ENCODE data around the gene KRT36. TPM values are rescaled to one million over a fixed set of nuclear protein-coding genes. Genes with fewer than 3 reads are reported as not detected.

The KRT36 gene
- total RNA-seq, 1 donor from 2014 or later = not detected

DNA sequence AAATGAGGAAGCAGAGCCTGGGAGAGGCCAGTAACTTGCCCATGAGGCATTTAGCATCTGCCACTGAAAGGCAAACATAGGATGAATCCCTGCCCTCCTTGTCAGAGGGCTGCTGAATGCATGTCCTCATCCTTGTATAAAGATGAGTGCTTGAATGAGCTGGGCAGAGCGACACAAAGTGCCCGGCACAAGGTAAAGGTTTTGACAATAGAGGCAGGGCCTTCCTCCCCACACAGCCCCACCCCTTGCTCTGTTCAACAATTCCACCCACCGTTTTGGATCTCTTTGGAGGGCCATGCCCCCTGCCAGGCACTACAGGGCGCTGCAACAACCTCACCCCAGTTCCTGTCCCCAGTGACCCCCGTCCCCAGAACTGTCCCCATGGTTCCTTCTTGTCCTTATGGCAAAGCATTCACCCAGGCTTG is 39.8 kb upstream of the KRT36 start:
- Mint-ChIP-seq H3K4me1 (ENCODE audit: low read depth) (no peaks in the 10 kb centered on the region), H3K27ac (no peak overlapping the region), H3K36me3 (ENCODE audit: low read depth) (no peaks in the 10 kb centered on the region), H3K27me3 (ENCODE audit: insufficient read depth) (peaks cover 54% of the 10 kb centered on the region), H3K4me3 (no peak overlapping the region), H3K9me3 (no peaks in the 10 kb centered on the region)
- intact Hi-C loops (cut with micrococcal nuclease) = no loop called here
- DNase-seq (ENCODE audit: low spot score) = no peak

DNA sequence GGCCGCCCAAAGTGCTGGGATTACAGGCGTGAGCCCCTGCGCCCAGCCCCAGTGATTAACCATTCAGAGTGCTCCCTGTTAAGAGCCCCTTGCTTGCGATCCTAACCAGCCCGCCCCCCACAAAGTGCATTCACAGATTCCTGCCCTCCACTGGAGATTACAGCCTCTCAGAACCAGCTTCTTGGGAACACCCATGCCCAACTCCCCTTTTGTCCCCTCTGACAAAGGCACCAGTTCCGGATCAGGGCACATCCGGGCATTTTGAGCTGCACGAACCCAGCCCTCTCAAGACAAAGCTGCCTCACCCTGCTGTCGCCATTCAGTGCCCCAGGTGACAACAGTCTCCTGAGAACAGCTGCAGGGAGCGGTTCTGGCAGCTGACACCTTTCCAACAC is 39.2 kb upstream of the KRT36 start:
- DNase-seq (ENCODE audit: low spot score) = no peak
- H3K9me3 Mint-ChIP-seq = no peaks in the 10 kb centered on the region
- H3K36me3 Mint-ChIP-seq (ENCODE audit: low read depth) = no peaks in the 10 kb centered on the region
- H3K27ac Mint-ChIP-seq = no peak overlapping the region
- no peaks in the 10 kb centered on the region for H3K4me1 Mint-ChIP-seq (ENCODE audit: low read depth)
- peaks cover 54% of the 10 kb centered on the region for H3K27me3 Mint-ChIP-seq (ENCODE audit: insufficient read depth)
- intact Hi-C loops (cut with micrococcal nuclease) = no loop called here
- no peak overlapping the region for H3K4me3 Mint-ChIP-seq

DNA sequence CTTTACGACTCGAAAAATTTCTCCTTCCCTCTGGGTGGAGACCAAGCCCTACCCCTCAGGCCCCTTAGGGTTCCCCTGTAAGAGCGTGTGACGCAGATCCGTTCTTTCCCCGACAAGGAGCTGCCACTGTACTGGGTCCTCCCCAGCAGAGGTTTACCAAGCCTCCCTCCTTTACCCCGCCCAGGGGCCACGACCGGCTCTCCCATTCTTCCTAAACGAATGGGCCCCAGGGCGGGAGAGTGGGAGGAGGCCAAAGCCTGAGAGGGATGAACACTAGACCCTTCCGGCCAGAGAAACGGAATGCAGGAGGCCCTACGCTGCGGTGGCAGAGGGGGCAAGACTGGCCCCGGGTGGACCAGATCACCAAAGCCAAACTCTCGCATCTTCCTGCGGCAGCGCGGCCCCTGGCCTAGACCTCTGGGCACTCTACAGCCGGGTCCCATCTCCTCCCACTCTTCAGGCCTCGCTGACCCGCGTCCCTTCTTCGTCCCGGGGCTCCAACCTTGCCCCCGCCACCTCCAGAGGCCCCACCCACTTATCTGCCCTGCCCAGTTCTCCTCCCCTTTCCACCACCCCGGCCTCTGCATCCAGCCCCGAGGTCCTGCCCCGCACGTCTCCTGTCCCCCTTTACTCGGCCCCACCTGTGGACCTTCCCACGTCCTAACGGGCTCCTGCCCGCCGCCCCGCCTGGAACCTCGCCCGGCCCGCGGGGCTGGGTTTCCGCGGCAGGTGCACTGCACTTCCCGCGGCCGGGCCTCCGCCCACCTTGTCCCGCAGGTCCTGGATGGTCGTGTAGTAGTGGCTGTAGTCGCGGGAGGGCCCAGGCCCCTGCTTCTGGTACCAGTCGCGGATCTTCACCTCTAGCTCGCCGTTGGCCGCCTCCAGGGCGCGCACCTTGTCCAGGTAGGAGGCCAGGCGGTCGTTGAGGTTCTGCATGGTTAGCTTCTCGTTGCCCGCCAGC is 37.6 kb upstream of the KRT36 start:
- Mint-ChIP-seq H3K4me3 (no peak overlapping the region), H3K4me1 (ENCODE audit: low read depth) (no peaks in the 10 kb centered on the region), H3K36me3 (ENCODE audit: low read depth) (no peaks in the 10 kb centered on the region), H3K27ac (no peak overlapping the region), H3K27me3 (ENCODE audit: insufficient read depth) (peaks cover 47% of the 10 kb centered on the region), H3K9me3 (no peaks in the 10 kb centered on the region)
- no peak for DNase-seq (ENCODE audit: low spot score)
- intact Hi-C loops (cut with micrococcal nuclease) = no loop called here

DNA sequence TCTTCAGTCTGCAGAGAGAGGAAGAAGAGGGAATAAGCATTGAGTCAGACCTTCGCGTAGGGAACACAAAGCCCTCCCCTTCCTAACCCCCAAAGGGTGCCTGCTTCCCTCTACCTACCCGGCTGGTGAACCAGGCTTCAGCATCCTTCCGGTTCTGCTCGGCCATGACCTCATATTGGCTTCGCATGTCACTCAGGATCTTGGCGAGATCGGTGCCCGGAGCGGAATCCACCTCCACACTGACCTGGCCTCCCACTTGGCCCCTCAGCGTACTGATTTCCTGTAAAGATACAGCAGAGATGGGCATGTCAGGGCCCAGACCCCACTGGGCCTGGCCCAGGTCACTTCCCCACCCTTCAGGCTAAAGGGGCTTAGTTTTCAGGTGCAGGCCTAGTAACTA is 34.6 kb upstream of the KRT36 start:
- intact Hi-C loops (cut with micrococcal nuclease) = no loop called here
- H3K9me3 Mint-ChIP-seq = no peaks in the 10 kb centered on the region
- no peaks in the 10 kb centered on the region for H3K36me3 Mint-ChIP-seq (ENCODE audit: low read depth)
- no peak overlapping the region for H3K27ac Mint-ChIP-seq
- H3K4me3 Mint-ChIP-seq = no peak overlapping the region
- no peaks in the 10 kb centered on the region for H3K4me1 Mint-ChIP-seq (ENCODE audit: low read depth)
- H3K27me3 Mint-ChIP-seq (ENCODE audit: insufficient read depth) = peaks cover 27% of the 10 kb centered on the region
- no peak for DNase-seq (ENCODE audit: low spot score)

- H3K27me3 Mint-ChIP-seq (ENCODE audit: insufficient read depth) = peaks cover 22% of the 10 kb centered on the region
- intact Hi-C loops (cut with micrococcal nuclease) = no loop called here
- no peaks in the 10 kb centered on the region for H3K9me3 Mint-ChIP-seq
- no peak overlapping the region for H3K4me3 Mint-ChIP-seq
- H3K27ac Mint-ChIP-seq = no peak overlapping the region
- no peak for DNase-seq (ENCODE audit: low spot score)
- H3K36me3 Mint-ChIP-seq (ENCODE audit: low read depth) = no peaks in the 10 kb centered on the region
- H3K4me1 Mint-ChIP-seq (ENCODE audit: low read depth) = no peaks in the 10 kb centered on the region
Observed at GRCh38 chr17:41523787-41524186, 34.1 kb upstream of the KRT36 start.

GRCh38 chr17:41523225-41523593 is 33.5 kb upstream of the KRT36 start:
- no peak for DNase-seq (ENCODE audit: low spot score)
- H3K9me3 Mint-ChIP-seq = no peaks in the 10 kb centered on the region
- peaks cover 16% of the 10 kb centered on the region for H3K27me3 Mint-ChIP-seq (ENCODE audit: insufficient read depth)
- no peaks in the 10 kb centered on the region for H3K36me3 Mint-ChIP-seq (ENCODE audit: low read depth)
- H3K4me3 Mint-ChIP-seq = no peak overlapping the region
- no peaks in the 10 kb centered on the region for H3K4me1 Mint-ChIP-seq (ENCODE audit: low read depth)
- intact Hi-C loops (cut with micrococcal nuclease) = no loop called here
- no peak overlapping the region for H3K27ac Mint-ChIP-seq

DNA sequence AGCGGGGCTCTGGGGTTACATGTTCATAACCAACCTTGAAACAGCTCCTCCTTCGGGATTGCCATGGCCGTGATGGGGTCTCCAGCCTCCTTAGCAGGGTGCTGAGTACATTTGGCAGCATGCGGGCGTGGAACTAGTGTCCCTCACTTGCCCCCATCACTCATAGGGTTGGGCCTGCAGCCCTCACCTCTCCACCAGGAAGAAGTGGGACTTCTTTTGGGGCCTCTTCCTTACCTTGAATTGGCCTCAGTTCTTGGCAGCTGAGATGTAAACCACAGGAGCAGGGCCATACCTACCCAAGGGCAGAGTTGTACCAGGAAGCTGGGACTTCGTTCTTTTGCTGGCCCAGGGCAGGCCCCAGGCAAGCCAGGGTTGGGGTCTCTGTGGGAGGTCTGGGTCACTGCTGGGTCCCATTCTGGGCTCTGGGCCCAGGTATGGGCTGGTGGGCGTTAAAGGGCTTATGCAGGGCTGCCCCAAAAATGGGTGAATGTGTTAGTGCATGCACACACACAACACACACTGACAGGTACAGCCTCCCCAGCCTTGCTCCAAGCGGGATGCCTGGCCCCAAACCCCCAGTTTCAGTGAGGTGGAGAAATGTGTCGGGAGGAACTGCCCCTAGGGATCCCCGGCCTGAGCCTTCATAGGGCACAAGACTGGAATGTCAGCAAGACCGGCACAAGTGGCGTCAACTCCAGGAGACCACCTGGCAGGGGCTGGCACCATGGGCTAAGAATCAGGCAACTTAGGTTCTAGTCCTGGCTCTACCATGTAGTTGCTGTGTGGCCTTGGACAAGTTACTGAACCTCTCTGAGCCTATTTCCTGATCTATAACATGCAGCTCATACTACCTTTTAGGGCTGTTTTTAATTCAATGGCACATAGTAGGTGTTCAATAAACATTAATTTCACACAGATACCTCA is 32.9 kb upstream of the KRT36 start:
- no peak for DNase-seq (ENCODE audit: low spot score)
- intact Hi-C loops (cut with micrococcal nuclease) = no loop called here
- H3K36me3 Mint-ChIP-seq (ENCODE audit: low read depth) = no peaks in the 10 kb centered on the region
- no peaks in the 10 kb centered on the region for H3K4me1 Mint-ChIP-seq (ENCODE audit: low read depth)
- peaks cover 16% of the 10 kb centered on the region for H3K27me3 Mint-ChIP-seq (ENCODE audit: insufficient read depth)
- H3K9me3 Mint-ChIP-seq = no peaks in the 10 kb centered on the region
- no peak overlapping the region for H3K4me3 Mint-ChIP-seq
- no peak overlapping the region for H3K27ac Mint-ChIP-seq

- Mint-ChIP-seq H3K9me3 (no peaks in the 10 kb centered on the region), H3K4me3 (no peak overlapping the region), H3K36me3 (ENCODE audit: low read depth) (no peaks in the 10 kb centered on the region), H3K27me3 (ENCODE audit: insufficient read depth) (peaks cover 9% of the 10 kb centered on the region), H3K4me1 (ENCODE audit: low read depth) (no peaks in the 10 kb centered on the region), H3K27ac (no peak overlapping the region)
- intact Hi-C loops (cut with micrococcal nuclease) = no loop called here
- DNase-seq (ENCODE audit: low spot score) = no peak
Observed at GRCh38 chr17:41521574-41522261, 32.0 kb upstream of the KRT36 start.

DNA sequence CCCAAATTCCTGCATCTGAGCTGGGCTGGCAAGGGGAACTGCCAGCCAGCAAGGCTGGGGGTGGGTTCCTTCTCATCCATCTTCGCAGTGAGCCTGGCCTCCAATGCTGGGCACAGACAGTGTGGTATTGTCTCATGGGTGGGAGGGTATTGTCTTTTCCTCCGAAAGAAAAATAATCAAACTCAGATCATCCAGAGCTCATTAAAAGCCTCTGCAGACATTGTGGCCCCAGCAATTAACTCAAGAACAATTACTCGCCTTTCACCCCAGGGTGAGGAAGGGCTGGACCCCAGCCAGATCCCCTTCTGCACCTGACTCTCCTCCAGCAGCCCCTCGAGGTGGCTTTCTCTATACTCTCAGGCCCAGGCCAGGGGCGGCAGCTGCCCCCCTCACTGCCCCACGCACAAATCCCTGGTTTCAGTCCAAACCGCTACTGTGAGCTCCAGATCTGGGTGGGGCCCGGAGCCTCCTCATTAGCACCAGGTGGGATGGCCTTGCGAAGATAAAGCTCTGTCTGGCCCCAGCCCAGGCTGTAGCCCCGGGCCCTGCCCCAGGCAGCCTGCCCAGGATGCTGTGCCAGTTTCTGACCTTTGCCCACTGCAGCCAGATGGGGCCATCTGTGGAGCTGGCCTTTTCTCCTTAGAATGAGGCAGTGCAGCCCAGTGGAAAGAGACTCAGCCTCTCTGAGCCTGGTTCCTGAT is 31.3 kb upstream of the KRT36 start:
- Mint-ChIP-seq H3K4me1 (ENCODE audit: low read depth) (no peaks in the 10 kb centered on the region), H3K9me3 (no peaks in the 10 kb centered on the region), H3K27me3 (ENCODE audit: insufficient read depth) (peaks cover 3% of the 10 kb centered on the region), H3K4me3 (no peak overlapping the region), H3K36me3 (ENCODE audit: low read depth) (no peaks in the 10 kb centered on the region), H3K27ac (no peak overlapping the region)
- DNase-seq (ENCODE audit: low spot score) = no peak
- intact Hi-C loops (cut with micrococcal nuclease) = no loop called here

DNA sequence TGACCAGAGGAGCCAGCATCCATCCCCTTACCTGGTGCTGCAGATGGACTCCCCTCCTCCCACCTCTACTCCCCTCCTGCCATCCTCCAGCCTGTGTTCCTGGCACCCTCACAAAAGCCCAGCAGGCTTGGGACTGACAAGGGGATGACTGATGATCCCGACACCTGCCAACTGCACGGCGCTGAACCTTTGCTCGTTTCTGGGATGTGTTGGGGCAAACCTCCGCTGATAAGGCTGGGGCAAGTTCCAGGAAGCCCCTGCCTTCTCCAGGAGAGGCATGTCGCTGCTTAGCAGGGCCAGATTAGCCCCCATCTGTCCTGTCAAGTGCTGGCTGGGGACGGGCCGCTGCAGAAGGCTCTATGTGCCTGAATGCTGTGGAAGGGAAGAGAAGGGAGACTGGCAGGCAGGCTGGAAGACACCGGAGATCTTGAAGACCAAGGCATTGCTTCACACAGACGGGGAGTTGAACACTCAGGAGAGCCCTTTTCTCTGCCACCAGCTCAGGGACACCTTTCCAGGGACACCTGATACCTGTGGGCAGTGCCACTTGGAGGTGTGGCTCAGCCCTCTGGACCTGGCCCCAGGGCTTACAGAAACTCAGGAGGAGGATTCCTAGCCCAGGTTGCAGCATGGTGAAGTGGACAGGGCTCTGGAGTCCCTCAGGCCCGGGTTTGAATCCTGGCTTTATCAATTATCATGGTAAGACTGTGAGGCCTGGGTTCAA is 30.0 kb upstream of the KRT36 start:
- no peak overlapping the region for H3K4me3 Mint-ChIP-seq
- H3K36me3 Mint-ChIP-seq (ENCODE audit: low read depth) = no peaks in the 10 kb centered on the region
- H3K27ac Mint-ChIP-seq = no peak overlapping the region
- H3K9me3 Mint-ChIP-seq = no peaks in the 10 kb centered on the region
- H3K4me1 Mint-ChIP-seq (ENCODE audit: low read depth) = no peaks in the 10 kb centered on the region
- DNase-seq (ENCODE audit: low spot score) = no peak
- intact Hi-C loops (cut with micrococcal nuclease) = no loop called here
- no peaks in the 10 kb centered on the region for H3K27me3 Mint-ChIP-seq (ENCODE audit: insufficient read depth)

- H3K27me3 Mint-ChIP-seq (ENCODE audit: insufficient read depth) = peaks cover 3% of the 10 kb centered on the region
- H3K9me3 Mint-ChIP-seq = no peaks in the 10 kb centered on the region
- H3K4me1 Mint-ChIP-seq (ENCODE audit: low read depth) = no peaks in the 10 kb centered on the region
- DNase-seq (ENCODE audit: low spot score) = no peak
- intact Hi-C loops (cut with micrococcal nuclease) = no loop called here
- no peak within 1 kb of the TSS for H3K4me3 Mint-ChIP-seq
- no peak within 1 kb of the TSS for H3K27ac Mint-ChIP-seq
- H3K36me3 Mint-ChIP-seq (ENCODE audit: low read depth) = no peaks in the 10 kb centered on the region
Observed at GRCh38 chr17:41518789-41519449, 29.2 kb upstream of the KRT36 start, which contains the start of gene KRT15. KRT15 (minus strand) TSS chr17:41518890; CDS start chr17:41518827, 63 bp downstream.
